Natural killer cell (primary cell): Measurements from ENCODE around the gene TREX2. TPM values are rescaled to one million over a fixed set of nuclear protein-coding genes. Genes with fewer than 3 reads are reported as not detected.

Source experiments
- ATAC-seq, 3 donors: fragments of 150-1000 bp in 2 of 3; fragments of 200-7000 bp in 1 of 3; cut with Tn5 transposase; 1 replicate in 1 of 3; 2 replicates in 2 of 3; pipeline ENCODE4 v1.10.0; 2021; ENCODE audit warnings: mild to moderate bottlenecking in 2 of 3, moderate library complexity in 2 of 3
- DNase-seq, 2 donors: peaks; one replicate each; pipeline versions ENCODE4 v3.0.0 to v3.0.0-alpha.2; 2013 to 2021; ENCODE audit warnings: mixed read lengths in 1 of 2
- H3K27ac ChIP-seq: one replicate; pipeline ENCODE4 v1.5.1; 2013; ENCODE audit warnings: mild to moderate bottlenecking, low read length
- H3K27me3 ChIP-seq: one replicate; pipeline ENCODE4 v1.6.1; 2013; ENCODE audit warnings: low read length; ENCODE audit not compliant: control insufficient read depth, insufficient read depth
- H3K36me3 ChIP-seq: one replicate; pipeline ENCODE4 v1.6.1; 2013; ENCODE audit warnings: low read length; ENCODE audit not compliant: control insufficient read depth, insufficient read depth
- H3K4me1 ChIP-seq: one replicate; pipeline ENCODE4 v1.6.1; 2013; ENCODE audit warnings: low read length; ENCODE audit not compliant: control insufficient read depth, insufficient read depth
- H3K4me3 ChIP-seq: one replicate; pipeline ENCODE4 v1.5.1; 2013; ENCODE audit warnings: low read length
- H3K9me3 ChIP-seq: one replicate; pipeline ENCODE4 v1.6.1; 2013; ENCODE audit warnings: low read length; ENCODE audit not compliant: control insufficient read depth, insufficient read depth
- H3K27ac Mint-ChIP-seq, 2 donors: one replicate each; pipeline ENCODE4 v1.8.0; 2022; ENCODE audit warnings: mild to moderate bottlenecking in 2 of 2, mixed read lengths in 2 of 2, moderate library complexity in 1 of 2
- H3K27me3 Mint-ChIP-seq, 2 donors: one replicate each; pipeline ENCODE4 v1.8.0; 2022; ENCODE audit warnings: low read depth in 2 of 2, mixed read lengths in 2 of 2
- H3K36me3 Mint-ChIP-seq: one replicate; pipeline ENCODE4 v1.8.0; 2022; ENCODE audit warnings: mixed read lengths
- H3K4me1 Mint-ChIP-seq, 2 donors: one replicate each; pipeline ENCODE4 v1.8.0; 2022; ENCODE audit warnings: mixed read lengths in 2 of 2
- H3K4me3 Mint-ChIP-seq: one replicate; pipeline ENCODE4 v1.8.0; 2022; ENCODE audit warnings: mild to moderate bottlenecking, moderate library complexity, mixed read lengths
- H3K9me3 Mint-ChIP-seq, 2 donors: one replicate each; pipeline ENCODE4 v1.8.0; 2022; ENCODE audit warnings: mixed read lengths in 2 of 2
- CTCF ChIP-seq: fragments of 200-600 bp; IDR thresholded peaks from one replicate; pipeline ENCODE4 v1.8.0; 2022; ENCODE audit warnings: antibody characterized with exemption
- WGBS: methylation state at CpG from one replicate; pipeline ENCODE4 v1.1.7; 2013; ENCODE audit warnings: missing lambda C conversion rate; ENCODE audit not compliant: insufficient coverage; 5-methylcytosine and 5-hydroxymethylcytosine counted together
- intact Hi-C: fragments of 100-400 bp; cut with micrococcal nuclease; formaldehyde crosslinking; loops from one replicate; pipeline ENCODE4 v1.14.2; 2022
- total RNA-seq, 4 donors: library from RNA; stranded (reverse); fragments of 120-200 nt in 1 of 4; gene quantifications; one replicate each; pipeline versions ENCODE4 v1.2.3 to v1.2.4, GENCODE V29; 2013 to 2022

TREX2 gene
- total RNA-seq, 3 donors from 2014 or later (not counting 1 experiment from before 2014, with no cell fraction given): 1.6 to 3.4 (median 3.1) TPM

GRCh38 chrX:153475271-153475670, 29.4 kb upstream of the TREX2 start:
- Histone ChIP-seq H3K36me3 (no peaks in the 10 kb centered on the region), H3K4me3 (no peak overlapping the region), H3K27ac (no peak overlapping the region), H3K27me3 (no peaks in the 10 kb centered on the region), H3K9me3 (no peaks in the 10 kb centered on the region), H3K4me1 (peaks cover 20% of the 10 kb centered on the region)
- Mint-ChIP-seq H3K27ac (peak overlapping the region in 1 of 2 donors; percentile 20), H3K36me3 (no peaks in the 10 kb centered on the region), H3K4me1 (no peaks in the 10 kb centered on the region), H3K9me3 (no peaks in the 10 kb centered on the region), H3K27me3 (no peaks in the 10 kb centered on the region), H3K4me3 (peak overlapping the region; percentile 37)
- no peak for TF ChIP-seq CTCF
- DNase-seq: no peak
- intact Hi-C loops: no loop called here
- no peak for ATAC-seq
- WGBS: 92% methylated on average over 7 of the region's 7 CpGs

- Mint-ChIP-seq H3K4me3 (peak overlapping the region; percentile 28), H3K36me3 (no peaks in the 10 kb centered on the region), H3K27ac (no peak overlapping the region), H3K27me3 (no peaks in the 10 kb centered on the region), H3K4me1 (no peaks in the 10 kb centered on the region), H3K9me3 (no peaks in the 10 kb centered on the region)
- intact Hi-C loops: loop anchor here (5.0 kb wide), 1 partner anchor 33 kb away; no protein-coding TSS in a partner anchor
- no peaks in the 10 kb centered on the region for H3K9me3 ChIP-seq
- WGBS: under 1% methylated on average over 57 of the region's 59 CpGs
- no peak overlapping the region for H3K27ac ChIP-seq
- peak; percentile 36 to 71 for DNase-seq
- peak overlapping the region; percentile 36 for H3K4me3 ChIP-seq
- H3K27me3 ChIP-seq: no peaks in the 10 kb centered on the region
- no peaks in the 10 kb centered on the region for H3K36me3 ChIP-seq
- ATAC-seq: peak in 1 of 3 donors; percentile 7
- TF ChIP-seq CTCF: no peak
- H3K4me1 ChIP-seq: peaks cover 23% of the 10 kb centered on the region
Observed at GRCh38 chrX:153474718-153475117, 28.9 kb upstream of the TREX2 start.

- H3K27ac Mint-ChIP-seq: peak overlapping the region in 1 of 2 donors; percentile 33
- TF ChIP-seq CTCF: no peak
- Histone ChIP-seq H3K4me1 (peaks cover 28% of the 10 kb centered on the region), H3K36me3 (no peaks in the 10 kb centered on the region), H3K4me3 (no peak overlapping the region), H3K27ac (no peak overlapping the region), H3K9me3 (no peaks in the 10 kb centered on the region), H3K27me3 (no peaks in the 10 kb centered on the region)
- ATAC-seq (no peak), DNase-seq (peak in 1 of 2 donors; percentile 11)
- no peaks in the 10 kb centered on the region for H3K4me1 Mint-ChIP-seq
- WGBS: 46% methylated on average over 5 of the region's 10 CpGs
- H3K27me3 Mint-ChIP-seq: no peaks in the 10 kb centered on the region
- peak overlapping the region; percentile 42 for H3K4me3 Mint-ChIP-seq
- no peaks in the 10 kb centered on the region for H3K9me3 Mint-ChIP-seq
- H3K36me3 Mint-ChIP-seq: no peaks in the 10 kb centered on the region
- intact Hi-C loops: loop anchor here (5.0 kb wide), 1 partner anchor 33 kb away; no protein-coding TSS in a partner anchor
Observed at GRCh38 chrX:153474266-153474665, 28.4 kb upstream of the TREX2 start.

- H3K36me3 Mint-ChIP-seq: no peaks in the 10 kb centered on the region
- H3K9me3 ChIP-seq: no peaks in the 10 kb centered on the region
- no peak overlapping the region for H3K4me3 ChIP-seq
- peaks cover 34% of the 10 kb centered on the region for H3K4me1 ChIP-seq
- peak overlapping the region; percentile 67 for H3K4me3 Mint-ChIP-seq
- H3K27ac Mint-ChIP-seq: peak overlapping the region in 1 of 2 donors; percentile 36
- TF ChIP-seq CTCF: no peak
- no peaks in the 10 kb centered on the region for H3K27me3 ChIP-seq
- ATAC-seq (no peak), DNase-seq (no peak)
- H3K9me3 Mint-ChIP-seq: no peaks in the 10 kb centered on the region
- H3K27ac ChIP-seq: no peak overlapping the region
- 100% methylated on average over 6 of the region's 10 CpGs for WGBS
- no peaks in the 10 kb centered on the region for H3K36me3 ChIP-seq
- no peaks in the 10 kb centered on the region for H3K4me1 Mint-ChIP-seq
- H3K27me3 Mint-ChIP-seq: no peaks in the 10 kb centered on the region
- intact Hi-C loops: loop anchor here (5.0 kb wide), 1 partner anchor 34 kb away; no protein-coding TSS in a partner anchor
Observed at GRCh38 chrX:153473126-153473525, 27.3 kb upstream of the TREX2 start.
